ENCODE data around the gene PAPPA. TPM values are rescaled to one million over a fixed set of nuclear protein-coding genes. Genes with fewer than 3 reads are reported as not detected.

PAPPA gene
- total and polyA plus RNA-seq, 12 donors, result 0.22 to 23.9 (median 5.7) TPM

DNA sequence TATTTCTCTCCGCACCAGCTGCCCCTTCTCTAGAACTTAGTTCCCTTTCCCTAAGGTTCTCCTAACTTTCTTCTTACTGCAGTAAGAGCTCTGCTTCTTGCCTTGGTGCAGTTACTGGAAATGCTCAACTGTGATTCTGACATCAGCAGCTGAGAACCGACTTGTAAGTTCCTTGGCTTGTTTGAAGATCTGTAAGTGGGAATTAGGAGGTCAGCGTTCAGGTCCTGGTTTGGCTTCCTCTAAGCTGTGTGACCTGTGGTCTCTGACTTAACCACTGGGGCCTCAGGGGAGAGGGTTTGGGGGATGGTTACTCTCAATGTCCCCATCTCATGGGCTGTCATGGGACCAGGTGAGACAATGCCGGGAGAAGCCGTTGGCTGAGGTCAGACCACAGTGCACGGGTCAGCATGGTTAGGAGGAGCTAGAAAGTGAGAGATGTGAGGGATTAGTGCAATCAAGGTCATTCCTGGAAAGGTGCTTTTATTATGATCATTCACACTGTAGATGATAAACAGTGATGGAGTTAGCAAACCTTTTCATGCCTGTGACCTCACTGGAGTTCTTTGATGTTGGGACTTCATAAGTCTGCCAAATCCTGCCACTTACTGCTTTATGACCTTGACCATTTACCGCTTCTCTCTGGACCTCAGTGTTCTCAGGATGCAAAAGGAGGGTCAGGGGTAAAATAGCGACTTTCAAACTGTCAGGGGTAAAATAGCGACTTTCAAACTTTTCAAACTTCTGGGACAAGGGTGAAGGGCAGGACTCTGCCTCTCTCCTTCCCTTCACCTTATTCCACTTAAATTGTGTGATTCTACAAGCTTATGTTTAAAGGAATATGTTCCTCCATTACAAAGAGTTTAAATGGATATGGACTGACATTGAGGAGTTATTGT, 7.3 kb downstream of the PAPPA start:
- H3K27me3 ChIP-seq, result no peaks in the 10 kb centered on the region
- peaks cover 0 to 1% of the 10 kb centered on the region in 2 donors for H3K4me1 ChIP-seq (replicated peaks in 1 of 2)
- no peak overlapping the region for H3K27ac ChIP-seq
- no peak for DNase-seq
- TF ChIP-seq POLR2A (IDR thresholded peaks at IDR 0.05) (no peak), CTCF (IDR thresholded peaks at IDR 0.05) (no peak)
- intact Hi-C loops (cut with DNase I), result loop anchor here in 1 of 2 donors (5.0 kb wide), 1 partner anchor 406 kb away; no protein-coding TSS in a partner anchor
- no peaks in the 10 kb centered on the region for H3K9me3 ChIP-seq (replicated peaks in 1 of 3)
- WGBS, 4 donors, result 54 to 76% (median 60%) methylated on average over 9 of the region's 9 CpGs
- H3K4me3 ChIP-seq, result no peak overlapping the region
- H3K36me3 ChIP-seq (replicated peaks in 1 of 2), result no peaks in the 10 kb centered on the region

- WGBS, 4 donors, result 72 to 83% (median 78%) methylated on average over 5 of the region's 5 CpGs
- TF ChIP-seq POLR2A (IDR thresholded peaks at IDR 0.05) (no peak), CTCF (IDR thresholded peaks at IDR 0.05) (no peak)
- intact Hi-C loops (cut with DNase I), result loop anchor here in 1 of 2 donors (5.0 kb wide), 1 partner anchor 405 kb away; no protein-coding TSS in a partner anchor
- Histone ChIP-seq H3K36me3 (replicated peaks in 1 of 2) (no peaks in the 10 kb centered on the region), H3K4me3 (no peak overlapping the region), H3K27me3 (no peaks in the 10 kb centered on the region), H3K9me3 (replicated peaks in 1 of 3) (no peaks in the 10 kb centered on the region), H3K4me1 (replicated peaks in 1 of 2) (no peaks in the 10 kb centered on the region), H3K27ac (no peak overlapping the region)
- DNase-seq, result no peak
Measured at GRCh38 chr9:116162241-116162781, 8.7 kb downstream of the PAPPA start.

DNA sequence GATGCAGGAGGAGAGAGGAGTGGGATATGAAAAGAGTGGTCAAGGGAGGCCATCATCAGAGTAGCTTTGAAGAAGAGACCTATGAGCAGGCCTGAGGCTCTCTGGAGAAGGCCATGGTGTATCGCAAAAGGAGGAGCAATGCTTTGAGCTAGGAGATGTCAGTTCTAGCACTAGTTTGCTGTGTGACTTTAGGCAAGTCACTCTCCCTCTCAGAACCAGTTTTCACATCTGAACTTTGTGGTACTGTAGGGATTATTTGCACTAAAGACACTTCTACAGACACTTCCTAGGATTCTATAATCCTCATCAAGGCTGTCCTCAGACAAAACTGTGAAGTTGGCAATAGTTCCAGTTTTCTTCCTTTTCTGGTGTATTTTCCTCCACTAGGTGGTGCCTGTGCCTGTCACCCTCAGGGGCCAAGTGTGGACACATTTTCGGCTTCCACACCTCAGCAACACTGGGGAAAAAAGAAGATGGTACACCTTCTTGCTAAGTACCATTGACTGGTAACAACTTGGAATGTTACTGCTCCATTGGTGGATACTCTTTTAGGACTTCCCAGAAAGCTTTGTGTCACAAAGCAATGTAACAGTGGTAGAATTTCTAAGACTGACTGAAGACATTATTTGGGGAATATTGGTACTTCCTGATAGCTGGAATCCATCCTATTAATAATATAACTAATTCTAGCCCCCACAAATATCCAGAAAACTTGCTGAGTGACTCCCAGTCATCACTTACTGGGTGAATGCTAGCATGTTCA, 9.9 kb downstream of the PAPPA start:
- TF ChIP-seq POLR2A (IDR thresholded peaks at IDR 0.05) (no peak), CTCF (IDR thresholded peaks at IDR 0.05) (peak in 4 of 6 experiments; percentile 9 to 39 (median 36))
- Histone ChIP-seq H3K9me3 (replicated peaks in 1 of 3) (no peaks in the 10 kb centered on the region), H3K4me3 (no peak overlapping the region), H3K36me3 (replicated peaks in 1 of 2) (no peaks in the 10 kb centered on the region), H3K4me1 (replicated peaks in 1 of 2) (no peaks in the 10 kb centered on the region), H3K27ac (no peak overlapping the region), H3K27me3 (no peaks in the 10 kb centered on the region)
- intact Hi-C loops (cut with DNase I), result loop anchor here in 1 of 2 donors (5.0 kb wide), 1 partner anchor 404 kb away; no protein-coding TSS in a partner anchor
- DNase-seq, result no peak
- 76 to 82% (median 82%) methylated on average over 2 of the region's 2 CpGs for WGBS, 4 donors

DNA sequence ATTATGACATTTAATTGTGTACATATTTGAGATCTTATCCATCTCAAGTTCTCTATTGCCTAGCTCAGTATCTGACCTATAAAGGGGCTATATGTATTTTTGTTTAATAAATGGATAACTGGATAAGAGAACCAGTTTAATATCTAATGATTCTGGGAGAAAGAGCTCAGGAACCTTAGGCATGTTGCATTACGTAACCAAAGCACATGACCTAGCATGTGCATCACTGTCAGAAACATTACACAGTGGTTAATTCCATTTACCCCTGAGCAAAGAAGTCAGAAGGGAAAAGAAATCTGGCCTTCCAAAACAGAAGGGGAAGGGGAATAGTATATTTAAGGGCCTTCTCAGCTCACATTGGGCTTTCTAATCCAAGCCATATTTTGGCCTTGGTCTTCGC, 12.3 kb downstream of the PAPPA start:
- no peaks in the 10 kb centered on the region for H3K4me1 ChIP-seq (replicated peaks in 1 of 2)
- no peak overlapping the region for H3K4me3 ChIP-seq
- TF ChIP-seq POLR2A (IDR thresholded peaks at IDR 0.05) (no peak), CTCF (IDR thresholded peaks at IDR 0.05) (no peak)
- no peak for DNase-seq
- 68 to 84% (median 81%) methylated on average over 2 of the region's 2 CpGs for WGBS, 4 donors
- no peak overlapping the region for H3K27ac ChIP-seq
- H3K27me3 ChIP-seq, result no peaks in the 10 kb centered on the region
- no peaks in the 10 kb centered on the region for H3K36me3 ChIP-seq (replicated peaks in 1 of 2)
- no peaks in the 10 kb centered on the region for H3K9me3 ChIP-seq (replicated peaks in 1 of 3)
- intact Hi-C loops (cut with DNase I), result no loop called here

Data from adrenal gland (tissue), 12 donors.